Mucosa of stomach (tissue), 1 donor: ENCODE data around the gene NFE2L3.
"Not testable (repeated sequence)": the region's sequence is repeated elsewhere in the genome, so short reads cannot be mapped to it uniquely, and the experiment has no call there.

ENCODE experiments used
- H3K27me3 ChIP-seq: one replicate; pipeline ENCODE4 v1.7.0; 2013; ENCODE audit warnings: mild to moderate bottlenecking, low read length; ENCODE audit not compliant: control insufficient read depth, insufficient read depth
- H3K36me3 ChIP-seq: one replicate; pipeline ENCODE4 v1.7.0; 2013; ENCODE audit warnings: low read length; ENCODE audit not compliant: control insufficient read depth, insufficient read depth
- H3K4me1 ChIP-seq: one replicate; pipeline ENCODE4 v1.7.0; 2013; ENCODE audit warnings: mild to moderate bottlenecking, low read length; ENCODE audit not compliant: control insufficient read depth, insufficient read depth
- H3K4me3 ChIP-seq: one replicate; pipeline ENCODE4 v1.7.0; 2013; ENCODE audit warnings: low read length
- H3K9ac ChIP-seq: one replicate; pipeline ENCODE4 v1.7.0; 2013; ENCODE audit warnings: mild to moderate bottlenecking, low read length, moderate library complexity
- H3K9me3 ChIP-seq: one replicate; pipeline ENCODE4 v1.7.0; 2013; ENCODE audit warnings: mild to moderate bottlenecking, low read length, moderate library complexity; ENCODE audit not compliant: control insufficient read depth
- donor health status: Pancreatic carcinoma.

Gene NFE2L3

DNA sequence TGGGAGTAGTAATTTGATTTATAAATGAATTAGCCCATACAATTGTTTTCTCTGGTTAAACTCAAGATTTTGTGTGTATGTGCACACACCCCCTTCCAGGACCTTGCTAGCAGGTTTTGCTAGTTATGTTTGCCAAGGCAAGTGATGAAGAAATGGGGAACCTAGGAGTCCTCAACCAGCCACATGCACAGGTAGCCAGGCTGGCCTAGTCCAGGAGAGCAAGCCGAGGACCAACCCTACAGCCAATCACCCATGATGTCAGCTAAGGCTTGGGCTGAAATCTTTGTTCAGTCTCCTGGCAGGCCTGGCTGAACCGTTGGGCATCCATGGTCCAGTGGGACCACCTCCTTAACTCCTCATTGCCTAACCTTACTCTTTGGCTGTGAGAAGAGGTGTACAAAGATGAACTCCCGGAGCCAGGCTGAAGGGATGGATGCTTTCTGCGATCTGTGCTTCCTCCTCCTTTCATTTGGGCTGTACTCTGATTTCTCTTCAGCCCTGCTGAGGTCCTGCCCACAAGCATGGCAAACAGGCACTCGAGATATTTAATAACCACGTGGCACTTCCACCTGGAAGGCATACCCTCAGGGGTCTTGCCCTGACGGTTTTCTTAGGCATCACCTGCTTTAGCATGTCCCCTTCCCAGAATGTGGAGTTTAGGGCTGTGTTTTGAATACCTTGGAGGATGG, 26.4 kb downstream of the NFE2L3 start:
- peaks cover 6% of the 10 kb centered on the region for H3K4me1 ChIP-seq
- no peaks in the 10 kb centered on the region for H3K9me3 ChIP-seq
- H3K4me3 ChIP-seq, result no peak overlapping the region
- H3K27me3 ChIP-seq, result no peaks in the 10 kb centered on the region
- no peak overlapping the region for H3K9ac ChIP-seq
- no peaks in the 10 kb centered on the region for H3K36me3 ChIP-seq

DNA sequence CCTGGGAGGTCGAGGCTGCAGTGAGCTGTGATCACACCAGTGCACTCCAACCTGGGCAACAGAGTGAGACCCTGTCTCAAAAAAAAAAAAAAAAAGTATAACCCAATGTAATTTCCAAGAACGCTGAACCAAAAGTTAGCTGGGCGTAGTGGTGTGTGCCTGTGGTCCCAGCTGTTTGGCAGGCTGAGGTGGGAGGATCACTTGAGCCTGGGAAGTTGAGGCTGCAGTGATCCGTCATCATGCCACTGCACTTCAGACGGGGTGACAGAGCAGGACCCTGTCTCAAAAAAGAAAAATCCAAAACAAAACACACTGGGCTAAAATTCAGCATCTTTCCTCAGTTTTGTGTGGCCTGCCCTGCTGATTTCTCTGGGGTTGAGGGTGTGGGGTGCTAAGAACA, 27.4 kb downstream of the NFE2L3 start:
- Histone ChIP-seq H3K27me3 (no peaks in the 10 kb centered on the region), H3K9me3 (no peaks in the 10 kb centered on the region), H3K36me3 (no peaks in the 10 kb centered on the region), H3K4me3 (no peak overlapping the region), H3K4me1 (peaks cover 6% of the 10 kb centered on the region), H3K9ac (no peak overlapping the region)

DNA sequence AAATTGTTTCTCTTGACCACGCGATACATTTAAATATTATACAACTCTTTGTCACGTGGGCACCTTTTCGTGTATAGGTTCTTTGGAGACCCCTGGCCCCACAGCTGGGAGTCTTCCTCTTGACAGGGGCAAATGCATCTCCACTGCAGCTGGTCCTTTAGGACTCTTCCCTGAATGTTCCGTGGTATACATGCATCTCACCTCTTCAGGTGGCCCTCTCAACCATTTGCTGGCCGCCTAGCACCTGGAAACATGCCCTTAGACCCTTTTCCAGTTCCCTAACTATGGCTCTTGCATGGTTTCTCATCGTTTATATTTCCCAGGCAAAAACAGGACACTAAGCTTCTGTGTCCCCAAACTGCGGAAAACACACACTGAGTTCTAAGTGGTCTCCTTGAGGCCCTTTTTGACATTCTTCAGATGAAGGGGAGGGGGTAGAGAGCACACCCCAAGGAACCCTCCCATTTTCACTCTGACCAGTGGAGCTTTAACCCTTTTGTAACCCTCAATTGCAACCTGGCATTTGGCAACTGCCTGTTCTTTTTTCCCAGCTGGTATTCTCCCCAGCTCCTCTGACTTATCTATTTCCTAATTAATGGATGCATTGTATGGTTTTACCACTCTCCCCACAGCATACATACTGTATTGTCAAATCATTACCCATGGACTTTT, 28.0 kb downstream of the NFE2L3 start:
- no peak overlapping the region for H3K9ac ChIP-seq
- no peaks in the 10 kb centered on the region for H3K36me3 ChIP-seq
- H3K4me3 ChIP-seq, result no peak overlapping the region
- no peaks in the 10 kb centered on the region for H3K27me3 ChIP-seq
- no peaks in the 10 kb centered on the region for H3K9me3 ChIP-seq
- H3K4me1 ChIP-seq, result peaks cover 6% of the 10 kb centered on the region

DNA sequence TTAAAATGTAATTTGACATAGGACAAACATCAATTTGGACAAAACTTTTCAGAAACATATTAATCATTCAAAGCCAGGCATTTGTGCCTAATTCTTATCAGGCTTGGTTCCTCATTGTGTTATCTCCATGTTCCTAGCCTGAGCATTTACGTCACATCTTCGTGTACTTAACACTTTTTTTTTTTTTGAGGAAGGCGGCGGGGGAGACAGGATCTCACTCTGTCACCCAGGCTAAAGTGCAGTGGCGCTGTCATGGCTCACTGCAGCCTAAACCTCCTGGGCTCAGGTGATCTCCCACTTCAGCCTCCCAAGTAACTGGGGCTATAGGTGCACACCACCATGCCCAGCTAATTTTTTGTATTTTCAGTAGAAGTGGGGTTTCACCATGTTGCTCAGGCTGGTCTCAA, 28.8 kb downstream of the NFE2L3 start:
- Histone ChIP-seq H3K9me3 (no peaks in the 10 kb centered on the region), H3K4me1 (peaks cover 6% of the 10 kb centered on the region), H3K36me3 (no peaks in the 10 kb centered on the region), H3K9ac (no peak overlapping the region), H3K4me3 (no peak overlapping the region), H3K27me3 (no peaks in the 10 kb centered on the region)

DNA sequence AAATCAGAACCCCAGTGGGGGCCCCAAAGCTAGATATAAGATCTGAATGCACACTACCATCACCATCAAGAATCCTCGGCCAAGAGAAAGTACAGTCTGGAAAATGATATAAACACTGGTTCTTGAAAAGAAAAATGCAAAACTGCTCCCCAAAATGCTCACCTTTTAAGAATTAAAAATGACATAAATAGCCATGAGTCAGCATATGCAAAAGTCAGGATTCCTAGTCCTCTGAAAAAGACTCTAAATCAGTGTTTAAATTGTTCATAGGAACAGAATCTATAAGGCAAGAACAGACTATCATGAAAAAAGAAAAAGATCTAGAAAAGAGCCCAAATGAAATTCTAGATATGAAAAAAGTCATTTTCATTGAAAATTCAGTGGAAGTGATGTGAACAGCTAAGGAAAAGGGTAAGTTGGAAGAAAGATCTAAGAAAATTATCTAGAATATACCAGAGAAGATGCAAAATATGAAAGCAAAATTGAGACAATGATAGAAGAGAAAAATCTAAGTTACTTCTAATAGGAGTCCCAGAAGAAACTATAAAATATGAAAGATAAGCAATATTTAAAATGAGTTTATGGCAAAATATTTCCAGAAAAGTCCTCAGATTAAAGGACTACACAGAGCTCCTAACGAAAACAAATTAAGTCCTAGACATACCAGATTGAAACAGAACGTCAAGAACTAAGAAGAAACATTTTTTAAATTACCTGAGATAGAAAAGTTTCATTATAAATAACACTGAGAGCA, 29.7 kb downstream of the NFE2L3 start:
- peaks cover 6% of the 10 kb centered on the region for H3K4me1 ChIP-seq
- H3K4me3 ChIP-seq, result no peak overlapping the region
- no peak overlapping the region for H3K9ac ChIP-seq
- no peaks in the 10 kb centered on the region for H3K36me3 ChIP-seq
- no peaks in the 10 kb centered on the region for H3K9me3 ChIP-seq
- no peaks in the 10 kb centered on the region for H3K27me3 ChIP-seq

DNA sequence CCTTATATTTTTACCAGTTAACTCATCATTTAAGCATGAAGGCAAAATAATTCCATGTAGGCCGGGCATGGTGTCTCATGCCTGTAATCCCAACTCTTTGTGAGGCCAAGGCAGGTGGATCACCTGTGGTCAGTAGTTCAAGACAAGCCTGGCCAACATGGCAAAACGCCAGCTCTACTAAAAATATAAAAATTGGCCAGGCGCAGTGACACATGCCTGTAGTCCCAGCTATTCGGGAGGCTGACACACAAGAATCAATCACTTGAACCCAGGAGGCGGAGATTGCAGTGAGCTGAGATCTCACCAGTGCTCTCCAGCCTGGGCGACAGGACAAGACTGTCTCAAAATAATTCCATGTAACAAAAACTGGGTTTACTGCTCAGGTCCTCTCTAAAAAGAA, 30.3 kb downstream of the NFE2L3 start:
- no peak overlapping the region for H3K4me3 ChIP-seq
- H3K4me1 ChIP-seq, result peaks cover 6% of the 10 kb centered on the region
- H3K9me3 ChIP-seq, result no peaks in the 10 kb centered on the region
- no peaks in the 10 kb centered on the region for H3K36me3 ChIP-seq
- H3K9ac ChIP-seq, result no peak overlapping the region
- H3K27me3 ChIP-seq, result no peaks in the 10 kb centered on the region

DNA sequence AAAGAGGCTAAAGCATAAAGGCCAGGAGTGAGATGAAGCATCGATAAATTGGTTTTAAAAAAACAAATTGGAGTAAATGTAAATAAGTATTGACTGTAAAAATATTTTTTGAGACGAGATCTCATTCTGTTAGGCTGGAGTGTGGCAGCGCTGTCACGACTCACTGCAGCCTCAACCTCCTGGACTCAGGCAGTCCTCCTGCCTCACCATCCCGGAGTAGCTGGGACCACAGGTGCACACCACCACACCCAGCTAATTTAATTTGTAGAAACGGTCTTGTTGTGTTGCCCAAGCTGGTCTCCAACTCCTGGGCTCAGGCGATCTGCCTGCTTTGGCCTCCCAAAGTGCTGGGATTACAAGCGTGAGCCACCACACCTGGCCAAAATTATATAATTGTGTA, 30.7 kb downstream of the NFE2L3 start:
- Histone ChIP-seq H3K4me3 (no peak overlapping the region), H3K9me3 (no peaks in the 10 kb centered on the region), H3K36me3 (no peaks in the 10 kb centered on the region), H3K9ac (no peak overlapping the region), H3K4me1 (peaks cover 6% of the 10 kb centered on the region), H3K27me3 (no peaks in the 10 kb centered on the region)

DNA sequence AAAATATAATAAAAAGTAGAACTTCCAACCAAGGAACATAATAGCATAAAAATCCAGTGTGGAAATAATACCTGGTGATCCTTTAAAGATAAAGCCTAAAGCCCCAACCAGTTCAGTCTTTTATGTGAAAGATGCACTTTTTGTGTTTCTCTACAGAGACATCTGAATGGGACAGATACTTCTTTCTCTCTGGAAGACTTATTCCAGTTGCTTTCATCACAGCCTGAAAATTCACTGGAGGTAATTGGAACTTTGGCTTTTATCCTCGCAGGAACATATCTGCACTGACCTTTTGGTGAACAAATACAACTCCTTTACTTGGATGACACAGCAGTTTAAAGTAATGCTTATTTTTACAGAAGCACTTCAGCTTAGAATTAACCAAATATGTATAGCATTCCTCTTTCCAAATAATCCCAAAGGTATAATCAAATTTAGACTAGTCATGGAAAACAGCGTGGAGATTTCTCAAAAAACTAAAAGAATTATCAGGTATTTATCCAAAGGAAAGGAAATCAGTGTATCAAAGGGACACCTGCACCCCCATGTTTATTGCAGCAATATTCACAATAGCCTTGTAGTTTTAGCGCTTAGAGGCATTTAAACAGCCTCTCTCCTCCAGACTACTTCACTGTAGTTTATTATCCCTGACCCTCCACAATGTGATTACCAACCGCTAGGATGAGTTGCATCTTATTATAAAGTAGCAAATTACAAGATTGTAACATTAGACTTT, 31.7 kb downstream of the NFE2L3 start:
- H3K9ac ChIP-seq, result no peak overlapping the region
- no peak overlapping the region for H3K4me3 ChIP-seq
- no peaks in the 10 kb centered on the region for H3K9me3 ChIP-seq
- no peaks in the 10 kb centered on the region for H3K27me3 ChIP-seq
- H3K4me1 ChIP-seq, result peaks cover 6% of the 10 kb centered on the region
- peaks cover 3% of the 10 kb centered on the region for H3K36me3 ChIP-seq

DNA sequence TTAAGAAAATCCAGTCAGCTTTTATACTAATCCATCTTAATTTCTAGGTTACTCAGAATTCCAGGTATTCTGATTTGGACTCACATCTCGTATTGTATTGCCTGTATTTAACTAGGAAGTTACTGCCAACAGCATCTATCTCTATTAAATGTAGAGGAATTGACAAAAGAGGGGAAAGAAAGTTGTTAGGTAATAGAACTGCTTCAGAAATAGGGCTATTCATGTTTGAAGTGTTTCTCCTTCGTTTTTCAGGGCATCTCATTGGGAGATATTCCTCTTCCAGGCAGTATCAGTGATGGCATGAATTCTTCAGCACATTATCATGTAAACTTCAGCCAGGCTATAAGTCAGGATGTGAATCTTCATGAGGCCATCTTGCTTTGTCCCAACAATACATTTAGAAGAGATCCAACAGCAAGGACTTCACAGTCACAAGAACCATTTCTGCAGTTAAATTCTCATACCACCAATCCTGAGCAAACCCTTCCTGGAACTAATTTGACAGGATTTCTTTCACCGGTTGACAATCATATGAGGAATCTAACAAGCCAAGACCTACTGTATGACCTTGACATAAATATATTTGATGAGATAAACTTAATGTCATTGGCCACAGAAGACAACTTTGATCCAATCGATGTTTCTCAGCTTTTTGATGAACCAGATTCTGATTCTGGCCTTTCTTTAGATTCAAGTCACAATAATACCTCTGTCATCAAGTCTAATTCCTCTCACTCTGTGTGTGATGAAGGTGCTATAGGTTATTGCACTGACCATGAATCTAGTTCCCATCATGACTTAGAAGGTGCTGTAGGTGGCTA, 32.5 kb downstream of the NFE2L3 start:
- not testable (repeated sequence) for H3K9me3 ChIP-seq, H3K9ac ChIP-seq, H3K27me3 ChIP-seq, H3K36me3 ChIP-seq, H3K4me1 ChIP-seq, H3K4me3 ChIP-seq

DNA sequence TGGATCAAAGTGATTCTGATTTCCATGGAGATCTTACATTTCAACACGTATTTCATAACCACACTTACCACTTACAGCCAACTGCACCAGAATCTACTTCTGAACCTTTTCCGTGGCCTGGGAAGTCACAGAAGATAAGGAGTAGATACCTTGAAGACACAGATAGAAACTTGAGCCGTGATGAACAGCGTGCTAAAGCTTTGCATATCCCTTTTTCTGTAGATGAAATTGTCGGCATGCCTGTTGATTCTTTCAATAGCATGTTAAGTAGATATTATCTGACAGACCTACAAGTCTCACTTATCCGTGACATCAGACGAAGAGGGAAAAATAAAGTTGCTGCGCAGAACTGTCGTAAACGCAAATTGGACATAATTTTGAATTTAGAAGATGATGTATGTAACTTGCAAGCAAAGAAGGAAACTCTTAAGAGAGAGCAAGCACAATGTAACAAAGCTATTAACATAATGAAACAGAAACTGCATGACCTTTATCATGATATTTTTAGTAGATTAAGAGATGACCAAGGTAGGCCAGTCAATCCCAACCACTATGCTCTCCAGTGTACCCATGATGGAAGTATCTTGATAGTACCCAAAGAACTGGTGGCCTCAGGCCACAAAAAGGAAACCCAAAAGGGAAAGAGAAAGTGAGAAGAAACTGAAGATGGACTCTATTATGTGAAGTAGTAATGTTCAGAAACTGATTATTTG, 33.3 kb downstream of the NFE2L3 start:
- H3K27me3 ChIP-seq, result no peaks in the 10 kb centered on the region
- no peak overlapping the region for H3K4me3 ChIP-seq
- H3K9ac ChIP-seq, result no peak overlapping the region
- peaks cover 6% of the 10 kb centered on the region for H3K4me1 ChIP-seq
- peaks cover 4% of the 10 kb centered on the region for H3K36me3 ChIP-seq
- H3K9me3 ChIP-seq, result no peaks in the 10 kb centered on the region

DNA sequence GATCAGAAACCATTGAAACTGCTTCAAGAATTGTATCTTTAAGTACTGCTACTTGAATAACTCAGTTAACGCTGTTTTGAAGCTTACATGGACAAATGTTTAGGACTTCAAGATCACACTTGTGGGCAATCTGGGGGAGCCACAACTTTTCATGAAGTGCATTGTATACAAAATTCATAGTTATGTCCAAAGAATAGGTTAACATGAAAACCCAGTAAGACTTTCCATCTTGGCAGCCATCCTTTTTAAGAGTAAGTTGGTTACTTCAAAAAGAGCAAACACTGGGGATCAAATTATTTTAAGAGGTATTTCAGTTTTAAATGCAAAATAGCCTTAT, 33.8 kb downstream of the NFE2L3 start:
- peaks cover 10% of the 10 kb centered on the region for H3K36me3 ChIP-seq
- H3K4me3 ChIP-seq, result no peak overlapping the region
- peaks cover 6% of the 10 kb centered on the region for H3K4me1 ChIP-seq
- no peaks in the 10 kb centered on the region for H3K9me3 ChIP-seq
- H3K27me3 ChIP-seq, result no peaks in the 10 kb centered on the region
- no peak overlapping the region for H3K9ac ChIP-seq
